SKM-1 treated with dmso at 0.1 percent for 144 hours (cell line): Measurements from ENCODE around the gene ZNF341.

Experiments
- DNase-seq: peaks from one replicate; lab custom pipeline; 2025; ENCODE audit not compliant: unreplicated experiment; lab: John Stamatoyannopoulos, UW

The ZNF341 gene

DNA sequence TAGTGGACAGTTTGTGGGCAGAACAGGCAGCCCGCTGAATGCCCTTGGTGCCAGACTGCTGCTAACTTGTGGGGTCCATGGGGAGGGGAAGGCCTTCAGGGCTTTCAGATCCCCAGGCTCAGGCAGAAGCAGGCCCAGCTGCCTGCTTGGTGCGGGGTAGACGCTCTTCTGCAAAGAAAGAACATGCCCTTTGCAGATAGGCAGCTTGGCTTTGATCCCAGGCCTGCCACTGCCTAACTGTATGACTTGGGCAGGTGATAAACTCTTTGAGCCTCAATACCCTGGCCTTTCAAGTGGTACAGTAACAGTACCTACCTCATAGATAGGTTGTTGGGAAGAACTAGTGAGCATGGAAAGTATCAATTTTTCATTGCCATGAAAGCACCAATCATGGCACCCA lies 107.8 kb downstream of the ZNF341 start:
- DNase-seq, result no peak

GRCh38 chr20:33840160-33840559 lies 108.4 kb downstream of the ZNF341 start:
- no peak for DNase-seq

GRCh38 chr20:33840759-33841435 lies 109.1 kb downstream of the ZNF341 start:
- DNase-seq, result no peak

DNA sequence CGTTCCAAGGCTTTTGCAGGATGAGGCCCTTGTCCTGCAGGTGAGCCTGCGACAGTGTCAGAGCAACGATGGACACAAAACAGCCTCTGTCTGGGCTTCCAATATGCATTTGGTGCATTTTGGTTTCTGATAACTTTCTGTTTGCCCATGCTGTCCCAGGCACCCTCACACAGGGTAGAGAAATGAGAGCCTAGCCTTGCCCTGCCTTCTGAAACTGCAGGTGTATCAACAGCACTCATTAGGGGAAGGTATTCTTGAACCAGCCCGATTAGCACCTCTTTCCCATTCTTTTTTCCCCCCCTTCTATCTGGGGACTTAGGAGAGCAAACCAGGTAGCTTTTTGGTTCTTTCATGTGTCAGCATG lies 109.6 kb downstream of the ZNF341 start:
- DNase-seq, result no peak
